Naive B cell (primary cell): ENCODE measurements around the gene ZNF280B. TPM values are rescaled to one million over a fixed set of nuclear protein-coding genes. Genes with fewer than 3 reads are reported as not detected.
"Not testable (repeated sequence)": the region's sequence is repeated elsewhere in the genome, so short reads cannot be mapped to it uniquely, and the experiment has no call there.

Source experiments
- ATAC-seq, 2 donors: fragments of 150-1000 bp; cut with Tn5 transposase; 2 replicates each; pipeline ENCODE4 v1.10.0; 2021; ENCODE audit warnings: low read depth in 2 of 2, mild to moderate bottlenecking in 2 of 2, moderate library complexity in 2 of 2
- DNase-seq: peaks from one replicate; pipeline ENCODE4 v3.0.0; 2022
- H3K27ac Mint-ChIP-seq, 6 donors: one replicate each; pipeline ENCODE4 v1.8.0; 2020 to 2022; ENCODE audit warnings: mild to moderate bottlenecking in 6 of 6, mixed read lengths in 6 of 6, moderate library complexity in 5 of 6, inconsistent platforms in 2 of 6
- H3K27me3 Mint-ChIP-seq, 3 donors: one replicate each; pipeline ENCODE4 v1.8.0; 2021 to 2022; ENCODE audit warnings: mixed read lengths in 3 of 3, mild to moderate bottlenecking in 1 of 3
- H3K36me3 Mint-ChIP-seq, 2 donors: one replicate each; pipeline ENCODE4 v1.8.0; 2020 to 2022; ENCODE audit warnings: mixed read lengths in 2 of 2, inconsistent platforms in 1 of 2, mild to moderate bottlenecking in 1 of 2
- H3K4me1 Mint-ChIP-seq, 3 donors: one replicate each; pipeline ENCODE4 v1.8.0; 2020 to 2022; ENCODE audit warnings: mixed read lengths in 3 of 3, inconsistent platforms in 1 of 3, mild to moderate bottlenecking in 1 of 3, moderate library complexity in 1 of 3
- H3K4me3 Mint-ChIP-seq, 8 donors: one replicate each; pipeline ENCODE4 v1.8.0; 2020 to 2022; ENCODE audit warnings: mild to moderate bottlenecking in 8 of 8, mixed read lengths in 8 of 8, moderate library complexity in 8 of 8, inconsistent platforms in 2 of 8
- H3K9me3 Mint-ChIP-seq, 7 donors: one replicate each; pipeline ENCODE4 v1.8.0; 2020 to 2022; ENCODE audit warnings: mixed read lengths in 7 of 7, mild to moderate bottlenecking in 5 of 7, inconsistent platforms in 2 of 7, moderate library complexity in 1 of 7
- polyA plus RNA-seq, 6 donors: library from polyadenylated mRNA; unstranded; fragments of 300-500 nt; fragmentation: Illumina TruSeq; gene quantifications; one replicate each; pipeline ENCODE4 v1.2.3, GENCODE V29; 2021; ENCODE audit warnings: low read depth in 6 of 6

Gene ZNF280B
- polyA plus RNA-seq, 6 donors from 2014 or later = 2.4 to 4.1 (median 3.2) TPM

DNA sequence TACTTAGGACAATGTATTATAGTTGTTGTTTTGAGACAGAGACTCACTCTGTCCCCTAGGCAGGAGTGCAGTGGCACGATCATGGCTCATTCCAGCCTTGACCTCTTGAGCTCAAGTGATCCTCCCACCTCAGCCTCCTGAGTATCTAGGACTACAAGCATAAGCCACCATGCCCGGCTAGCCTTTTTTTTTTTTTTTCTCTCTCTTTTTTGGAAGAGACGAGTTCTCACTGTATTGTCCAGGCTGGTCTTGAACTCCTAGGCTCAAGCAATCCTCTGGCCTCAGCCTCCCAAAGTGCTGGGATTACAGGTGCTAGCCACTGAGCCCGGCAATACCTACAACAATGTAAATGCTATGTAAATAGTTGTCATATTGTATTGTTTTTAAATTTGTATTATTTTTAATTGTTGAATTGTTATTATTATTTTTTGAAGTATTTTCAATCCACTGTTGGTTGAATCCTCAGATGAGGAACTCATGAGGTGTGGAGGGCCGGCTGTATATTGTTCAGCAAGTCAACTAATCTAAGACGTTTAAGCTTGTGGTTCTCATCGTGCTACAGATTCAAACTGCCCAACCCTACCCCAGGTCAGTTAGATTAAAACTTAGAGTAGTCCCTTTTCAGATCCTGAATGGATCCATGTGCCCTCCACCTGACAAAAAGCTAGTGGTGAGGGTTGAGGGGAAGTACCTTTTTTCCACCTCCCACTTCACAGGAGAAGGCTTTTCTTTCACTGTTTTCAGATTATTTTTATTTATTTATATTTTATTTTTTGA lies 23.4 kb upstream of the ZNF280B start:
- Mint-ChIP-seq H3K27ac (no peak overlapping the region), H3K4me1 (no peaks in the 10 kb centered on the region), H3K27me3 (peaks cover 0 to 5% (median 4%) of the 10 kb centered on the region in 3 donors), H3K36me3 (no peaks in the 10 kb centered on the region), H3K4me3 (no peak overlapping the region), H3K9me3 (peaks cover 0 to 2% (median 0%) of the 10 kb centered on the region in 7 donors)
- ATAC-seq (no peak), DNase-seq (no peak)

DNA sequence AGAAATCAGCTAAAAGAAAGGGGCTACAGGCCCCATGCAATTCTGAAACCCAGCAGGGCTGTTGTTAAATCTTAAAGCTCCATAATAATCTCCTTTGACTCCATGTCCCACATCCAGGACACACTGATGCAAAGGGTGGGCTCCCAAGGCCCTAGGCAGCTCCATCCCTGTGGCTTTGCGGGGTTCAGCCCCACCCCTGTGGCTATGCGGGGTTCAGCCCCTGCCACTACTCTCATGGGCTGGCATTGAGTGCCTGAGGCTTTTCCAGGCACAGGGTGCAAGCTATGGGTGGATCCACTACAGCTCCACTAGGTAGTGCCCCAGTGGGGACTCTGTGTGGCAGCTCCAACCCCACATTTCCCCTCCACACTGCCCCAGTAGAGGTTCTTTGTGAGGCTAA lies 20.2 kb upstream of the ZNF280B start:
- no peaks in the 10 kb centered on the region for H3K36me3 Mint-ChIP-seq

DNA sequence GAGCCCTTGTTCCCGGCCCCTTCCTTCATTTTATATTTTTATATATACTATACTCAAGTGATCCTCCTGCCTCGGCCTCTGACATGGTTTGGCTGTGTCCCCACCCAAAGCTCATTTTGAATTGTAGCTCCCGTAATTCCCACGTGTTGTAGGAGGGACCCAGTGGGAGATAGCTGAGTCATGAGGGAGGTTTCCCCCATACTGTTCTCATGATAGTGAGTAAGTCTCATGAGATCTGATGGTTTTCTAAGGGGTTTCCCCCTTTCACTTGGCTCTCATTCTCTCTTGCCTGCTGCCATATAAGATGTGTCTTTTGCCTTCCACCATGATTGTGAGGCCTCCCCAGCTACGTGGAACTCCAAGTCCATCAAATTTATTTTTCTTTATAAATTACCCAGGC lies 18.8 kb upstream of the ZNF280B start:
- peaks cover 0 to 2% (median 0%) of the 10 kb centered on the region in 7 donors for H3K9me3 Mint-ChIP-seq
- H3K27ac Mint-ChIP-seq = no peak overlapping the region
- ATAC-seq (no peak), DNase-seq (no peak)
- no peak overlapping the region for H3K4me3 Mint-ChIP-seq
- no peaks in the 10 kb centered on the region for H3K36me3 Mint-ChIP-seq
- peaks cover 0 to 5% (median 4%) of the 10 kb centered on the region in 3 donors for H3K27me3 Mint-ChIP-seq
- peaks cover 0 to 9% (median 6%) of the 10 kb centered on the region in 3 donors for H3K4me1 Mint-ChIP-seq

More for the DNA sequence above, 20.2 kb upstream of the ZNF280B start:
- Mint-ChIP-seq H3K4me1 (peaks cover 0 to 9% (median 0%) of the 10 kb centered on the region in 3 donors), H3K27ac (no peak overlapping the region), H3K4me3 (no peak overlapping the region), H3K9me3 (peaks cover 0 to 2% (median 0%) of the 10 kb centered on the region in 7 donors), H3K27me3 (peaks cover 0 to 5% (median 5%) of the 10 kb centered on the region in 3 donors)
- DNase-seq (no peak), ATAC-seq (no peak)

DNA sequence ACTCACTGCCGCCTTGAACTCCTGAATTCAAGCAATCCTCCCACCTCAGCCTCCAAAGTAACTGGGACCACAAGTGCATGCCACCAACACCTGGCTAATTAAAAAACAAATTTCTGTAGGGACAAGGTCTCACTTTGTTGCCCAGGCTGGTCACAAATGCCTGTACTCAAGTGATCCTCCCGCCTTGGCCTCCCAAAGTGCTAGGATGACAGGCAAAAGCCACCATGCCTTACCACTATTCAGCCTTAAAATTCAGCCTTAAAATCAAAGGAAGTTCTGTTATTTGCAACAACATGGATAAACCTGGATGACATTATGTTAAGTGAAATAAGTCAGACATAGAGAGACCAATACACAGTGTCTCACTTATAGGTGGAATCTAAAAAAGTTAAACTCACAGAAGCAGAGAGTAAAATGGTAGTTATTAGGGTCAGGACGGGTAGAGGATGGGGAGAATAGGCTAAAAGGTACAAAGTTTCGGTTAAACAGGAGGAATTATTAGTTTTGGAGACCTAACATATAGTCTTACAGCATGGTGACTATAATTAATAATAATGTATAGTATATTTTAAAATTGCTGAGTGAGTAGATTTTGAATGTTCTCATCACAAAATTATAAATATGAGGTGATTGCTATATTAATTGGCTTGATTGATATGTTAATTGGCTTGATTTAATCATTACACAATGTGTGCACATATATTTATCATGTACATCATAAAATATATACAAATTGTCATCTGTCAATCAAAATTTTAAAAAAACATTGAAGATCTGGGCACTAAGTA lies 17.8 kb upstream of the ZNF280B start:
- H3K36me3 Mint-ChIP-seq = no peaks in the 10 kb centered on the region
- H3K4me3 Mint-ChIP-seq = no peak overlapping the region
- peaks cover 0 to 2% (median 0%) of the 10 kb centered on the region in 7 donors for H3K9me3 Mint-ChIP-seq
- DNase-seq (no peak), ATAC-seq (no peak)
- H3K27ac Mint-ChIP-seq = peak overlapping the region in 1 of 6 donors; percentile 22
- peaks cover 0 to 9% (median 6%) of the 10 kb centered on the region in 3 donors for H3K4me1 Mint-ChIP-seq
- peaks cover 0 to 5% (median 4%) of the 10 kb centered on the region in 3 donors for H3K27me3 Mint-ChIP-seq

DNA sequence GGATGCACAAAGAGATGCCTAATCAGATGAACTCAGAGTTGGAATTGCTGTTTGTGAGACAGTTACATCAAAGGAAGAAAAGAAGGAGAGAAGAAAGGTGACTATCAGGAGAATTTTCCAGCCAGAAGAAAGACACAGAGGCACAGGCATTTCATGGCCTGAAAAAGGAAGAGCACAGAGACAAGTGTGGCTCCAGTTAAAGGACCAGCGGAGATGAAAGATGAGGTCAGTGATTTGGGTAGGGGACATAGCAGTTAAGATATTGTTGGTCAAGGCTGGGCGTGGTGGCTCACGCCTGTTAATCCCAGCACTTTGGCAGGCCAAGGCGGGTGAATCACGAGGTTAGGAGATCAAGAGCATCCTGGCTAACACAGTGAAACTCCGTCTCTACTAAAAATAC lies 15.0 kb upstream of the ZNF280B start:
- no peak overlapping the region for H3K27ac Mint-ChIP-seq
- peaks cover 0 to 9% (median 6%) of the 10 kb centered on the region in 3 donors for H3K4me1 Mint-ChIP-seq
- H3K4me3 Mint-ChIP-seq = no peak overlapping the region
- ATAC-seq (no peak), DNase-seq (no peak)
- peaks cover 0 to 2% (median 0%) of the 10 kb centered on the region in 7 donors for H3K9me3 Mint-ChIP-seq
- no peaks in the 10 kb centered on the region for H3K36me3 Mint-ChIP-seq
- H3K27me3 Mint-ChIP-seq = peaks cover 0 to 5% (median 4%) of the 10 kb centered on the region in 3 donors

DNA sequence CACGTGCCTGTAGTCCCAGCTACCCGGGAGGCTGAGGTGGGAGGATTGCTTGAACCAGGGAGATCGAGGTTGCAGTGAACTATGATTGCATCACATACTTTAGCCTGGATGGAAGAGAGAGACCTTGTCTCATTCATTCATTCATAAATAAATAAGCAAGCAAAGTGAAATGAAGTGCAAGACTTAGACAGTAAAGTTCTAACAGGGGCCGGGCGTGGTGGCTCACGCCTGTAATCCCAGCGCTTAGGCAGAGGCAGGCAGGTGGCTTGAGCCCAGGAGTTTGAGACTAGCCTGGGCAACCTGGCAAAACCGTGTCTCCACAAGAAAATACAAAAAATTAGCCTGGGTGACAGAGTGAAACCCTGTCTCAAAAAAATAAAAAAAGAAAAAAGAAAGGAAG lies 13.1 kb upstream of the ZNF280B start:
- peaks cover 0 to 9% (median 6%) of the 10 kb centered on the region in 3 donors for H3K4me1 Mint-ChIP-seq

DNA sequence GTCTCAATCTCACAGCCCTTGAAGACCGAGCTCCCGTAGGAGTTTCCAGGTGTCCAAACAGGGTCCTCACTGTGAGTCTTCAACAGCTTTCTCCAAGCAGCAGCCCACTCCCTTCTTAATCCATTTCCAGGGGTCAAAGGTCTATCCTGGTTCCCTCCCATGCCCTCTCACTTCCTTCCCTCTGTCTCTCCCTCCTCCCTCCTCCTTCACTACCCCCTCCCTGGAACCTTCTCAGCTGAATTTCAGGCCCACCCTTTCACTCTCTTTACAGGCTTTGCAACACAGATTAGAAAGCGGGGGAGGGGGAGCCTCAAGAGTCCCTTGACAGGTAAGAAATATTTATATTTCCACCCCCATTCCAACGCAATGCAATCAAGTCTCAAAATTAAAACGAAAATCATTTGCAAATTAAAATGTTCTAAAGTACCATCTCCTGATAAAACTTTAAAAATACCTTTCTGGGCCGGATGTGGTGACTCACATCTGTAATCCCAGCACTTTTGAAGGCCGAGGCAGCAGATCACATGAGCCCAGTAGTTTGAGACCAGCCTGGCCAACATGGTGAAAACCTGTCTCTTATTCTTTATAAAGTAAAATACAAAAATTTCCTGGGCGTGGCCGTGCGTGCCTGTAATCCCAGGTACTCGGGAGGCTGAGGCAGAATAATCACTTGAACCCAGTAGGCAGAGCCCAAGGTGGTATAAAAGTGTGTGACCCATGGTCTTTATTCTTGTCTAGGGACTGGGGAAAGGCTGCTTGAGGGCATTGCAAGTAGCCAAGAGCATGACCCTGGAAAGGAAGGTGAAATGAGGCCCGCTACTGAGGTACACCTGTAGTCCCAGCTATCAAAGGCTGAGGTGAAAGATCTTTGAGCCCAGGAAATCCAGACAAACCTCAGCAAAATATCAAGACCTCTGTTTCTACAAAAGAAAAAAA lies 12.4 kb upstream of the ZNF280B start:
- no peak overlapping the region for H3K27ac Mint-ChIP-seq
- ATAC-seq = no peak
- no peak overlapping the region for H3K4me3 Mint-ChIP-seq

More for the DNA sequence above, 13.1 kb upstream of the ZNF280B start:
- ATAC-seq (no peak), DNase-seq (no peak)
- peaks cover 6 to 8% (median 7%) of the 10 kb centered on the region in 3 donors for H3K27me3 Mint-ChIP-seq
- H3K27ac Mint-ChIP-seq = no peak overlapping the region
- no peaks in the 10 kb centered on the region for H3K36me3 Mint-ChIP-seq
- no peaks in the 10 kb centered on the region for H3K9me3 Mint-ChIP-seq
- no peak overlapping the region for H3K4me3 Mint-ChIP-seq

DNA sequence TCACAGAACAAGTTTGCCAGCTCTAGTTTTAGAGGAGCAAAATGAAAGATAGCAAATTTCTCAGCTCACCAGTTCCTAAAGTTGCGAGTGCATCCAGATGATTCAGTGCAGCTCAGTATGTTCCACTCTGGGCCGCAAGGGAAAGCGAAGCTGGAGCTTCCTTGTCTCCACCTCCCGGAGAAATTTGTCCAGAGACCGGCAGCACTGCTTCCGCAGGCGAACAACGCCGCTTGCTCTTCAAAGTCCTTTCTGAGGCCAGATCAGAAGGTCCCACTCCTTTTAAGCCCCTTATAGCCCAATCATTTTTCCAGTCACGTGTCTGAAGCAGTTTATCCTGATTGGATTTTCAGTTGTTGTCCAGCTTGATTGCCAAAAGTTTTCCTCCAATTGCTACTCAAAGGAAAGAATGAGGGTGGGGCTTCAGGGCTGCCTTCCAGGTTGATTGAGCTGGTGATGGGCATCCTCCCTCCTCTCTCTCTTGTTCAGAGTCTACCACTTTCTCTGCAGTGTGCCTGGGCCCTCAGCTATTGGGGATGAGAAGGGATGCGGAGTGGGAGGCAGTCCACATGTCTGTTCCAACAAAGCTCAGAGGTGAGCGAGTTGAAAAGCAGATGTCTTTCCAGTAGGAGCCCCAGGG lies 11.6 kb upstream of the ZNF280B start, which contains the start of gene ZNF280A:
Gene ZNF280A (minus strand): TSS at position 251 of the 637 bp plus-strand sequence. CDS start 4,640 bp downstream, outside the sequence.
- H3K9me3 Mint-ChIP-seq = no peaks in the 10 kb centered on the region
- H3K27me3 Mint-ChIP-seq = peaks cover 17 to 21% (median 18%) of the 10 kb centered on the region in 3 donors
- no peak for DNase-seq
- no peaks in the 10 kb centered on the region for H3K36me3 Mint-ChIP-seq
- H3K27ac Mint-ChIP-seq = peak within 1 kb of the TSS in 1 of 6 donors; percentile 52
- ATAC-seq = no peak
- no peak within 1 kb of the TSS for H3K4me3 Mint-ChIP-seq
- peaks cover 0 to 9% (median 6%) of the 10 kb centered on the region in 3 donors for H3K4me1 Mint-ChIP-seq

More for the DNA sequence above, 12.4 kb upstream of the ZNF280B start:
- Mint-ChIP-seq H3K9me3 (no peaks in the 10 kb centered on the region), H3K36me3 (no peaks in the 10 kb centered on the region), H3K4me1 (peaks cover 0 to 9% (median 6%) of the 10 kb centered on the region in 3 donors), H3K27me3 (peaks cover 9 to 14% (median 13%) of the 10 kb centered on the region in 3 donors)
- DNase-seq = no peak

DNA sequence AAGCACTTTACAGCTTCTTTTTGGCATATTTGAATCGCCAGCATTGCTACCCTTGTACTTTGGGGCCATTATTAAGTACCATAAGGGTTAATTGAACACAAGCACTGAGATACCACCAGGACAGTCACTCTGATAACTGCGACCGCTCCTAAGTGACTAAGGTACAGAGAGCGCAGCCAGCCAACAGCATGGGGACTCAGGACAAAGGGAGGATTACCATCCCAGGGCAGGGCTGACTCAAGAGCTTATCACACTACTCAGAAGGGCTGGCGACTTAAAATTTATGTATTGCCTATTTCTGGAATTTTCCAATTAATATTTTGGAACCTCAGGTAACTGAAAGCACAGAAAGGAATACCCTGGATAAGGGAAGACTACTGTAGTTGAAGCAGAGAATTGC lies 11.0 kb upstream of the ZNF280B start:
- Mint-ChIP-seq H3K4me3 (no peak overlapping the region), H3K27me3 (peaks cover 18 to 26% (median 23%) of the 10 kb centered on the region in 3 donors)

DNA sequence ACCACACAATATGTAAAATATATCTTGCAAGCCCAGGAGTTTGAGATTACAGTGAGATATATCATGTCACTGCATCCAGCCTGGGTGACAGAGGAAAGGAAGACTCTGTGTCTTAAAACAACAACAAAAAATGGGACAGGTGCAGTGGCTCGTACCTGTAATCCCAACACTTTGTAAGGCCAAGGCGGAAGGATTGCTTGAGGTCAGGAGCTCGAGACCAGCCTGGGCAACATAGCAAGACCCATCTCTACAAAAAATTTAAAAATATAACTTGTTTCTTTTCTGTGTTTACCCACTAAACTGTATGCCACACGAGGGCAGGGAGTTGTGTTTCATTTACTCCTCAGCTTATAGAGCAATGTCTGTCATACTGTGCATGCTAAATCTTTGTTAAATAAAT lies 8.4 kb upstream of the ZNF280B start:
- no peak for DNase-seq
- ATAC-seq = no peak
- H3K27me3 Mint-ChIP-seq = peaks cover 19 to 31% (median 28%) of the 10 kb centered on the region in 3 donors
- peaks cover 0 to 6% (median 0%) of the 10 kb centered on the region in 3 donors for H3K4me1 Mint-ChIP-seq
- H3K9me3 Mint-ChIP-seq = peaks cover 0 to 3% (median 0%) of the 10 kb centered on the region in 7 donors
- no peak overlapping the region for H3K27ac Mint-ChIP-seq
- H3K36me3 Mint-ChIP-seq = no peaks in the 10 kb centered on the region
- H3K4me3 Mint-ChIP-seq = no peak overlapping the region

More for the DNA sequence above, 11.0 kb upstream of the ZNF280B start:
- DNase-seq = no peak
- no peak for ATAC-seq
- Mint-ChIP-seq H3K4me1 (peaks cover 0 to 6% (median 6%) of the 10 kb centered on the region in 3 donors), H3K9me3 (no peaks in the 10 kb centered on the region), H3K27ac (peak overlapping the region in 1 of 6 donors; percentile 52), H3K36me3 (no peaks in the 10 kb centered on the region)

DNA sequence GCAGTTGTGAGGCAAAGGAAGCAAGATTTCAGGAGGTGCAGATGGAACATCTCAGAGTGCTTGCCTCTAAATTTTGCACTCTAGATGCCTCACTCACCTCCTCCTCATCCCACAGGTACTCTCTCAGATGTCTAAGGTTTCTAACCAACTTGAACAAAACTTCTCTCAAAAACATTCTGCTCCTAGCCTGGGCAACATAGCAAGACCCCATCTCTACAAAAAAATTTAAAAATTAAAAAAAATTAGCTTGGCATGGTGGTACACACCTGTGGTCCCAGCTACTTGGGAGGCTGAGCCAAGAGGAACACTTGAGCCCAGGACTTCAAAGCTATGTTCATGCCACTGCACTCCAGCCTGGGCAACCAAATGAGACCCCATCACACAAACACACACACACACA lies 7.3 kb upstream of the ZNF280B start:
- H3K9me3 Mint-ChIP-seq = peaks cover 0 to 10% (median 2%) of the 10 kb centered on the region in 7 donors
- DNase-seq (no peak), ATAC-seq (no peak)
- H3K4me1 Mint-ChIP-seq = peaks cover 0 to 6% (median 0%) of the 10 kb centered on the region in 3 donors
- no peaks in the 10 kb centered on the region for H3K36me3 Mint-ChIP-seq
- H3K4me3 Mint-ChIP-seq = no peak overlapping the region
- peaks cover 19 to 36% (median 28%) of the 10 kb centered on the region in 3 donors for H3K27me3 Mint-ChIP-seq
- H3K27ac Mint-ChIP-seq = no peak overlapping the region

DNA sequence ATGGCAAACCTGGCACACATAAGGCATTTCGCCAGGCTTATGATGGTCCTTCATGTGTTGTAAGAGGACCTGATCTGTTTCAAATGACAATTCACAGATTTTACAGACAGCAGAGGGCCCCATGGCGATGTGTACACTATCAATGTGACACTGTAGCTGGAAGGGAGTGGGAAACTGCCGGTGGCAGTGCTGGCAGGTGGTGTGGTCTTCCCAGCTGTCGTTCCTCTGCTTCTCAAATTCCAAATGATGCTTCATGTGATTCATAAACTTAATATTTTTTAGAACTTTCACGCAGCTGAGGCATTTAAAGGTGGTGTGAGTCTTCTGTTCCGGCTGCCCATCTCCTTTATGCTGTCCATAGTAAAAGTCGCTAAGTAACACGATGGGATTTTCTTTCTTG lies 5.9 kb upstream of the ZNF280B start:
- not testable (repeated sequence) for H3K27ac Mint-ChIP-seq, H3K36me3 Mint-ChIP-seq, ATAC-seq, H3K4me3 Mint-ChIP-seq, DNase-seq, H3K4me1 Mint-ChIP-seq
- Mint-ChIP-seq H3K9me3 (peaks cover 0 to 15% (median 6%) of the 10 kb centered on the region in 7 donors), H3K27me3 (peaks cover 19 to 36% (median 28%) of the 10 kb centered on the region in 3 donors)
